GM18502 (cell line): ENCODE data around the gene SLC6A1.

Source experiments
- ATAC-seq: cut with Tn5 transposase; IDR thresholded peaks from one replicate; pipeline ENCODE4 v1.9.1; 2021; ENCODE audit warnings: mild to moderate bottlenecking; ENCODE audit not compliant: unreplicated experiment, poor library complexity

Gene SLC6A1

DNA sequence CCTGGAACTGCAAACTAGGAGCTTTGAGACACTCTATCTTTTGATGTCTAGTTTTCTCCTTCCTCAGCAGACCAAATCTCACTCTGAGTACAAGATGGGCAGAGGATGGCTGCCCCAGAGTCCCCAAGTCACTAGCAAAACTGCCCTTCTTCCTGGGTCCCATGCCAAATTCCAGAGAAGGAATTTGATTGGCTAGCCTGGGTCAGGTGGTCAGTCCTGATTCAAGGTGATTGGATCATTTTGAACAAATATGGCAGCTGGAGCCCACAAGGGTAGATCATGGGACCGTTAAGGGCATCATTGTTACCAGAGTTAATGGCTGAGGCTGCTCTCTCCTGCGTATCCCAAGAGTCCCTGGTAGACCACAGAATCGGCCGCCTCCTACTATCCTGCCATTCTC is 21.7 kb downstream of the SLC6A1 start:
- ATAC-seq: no peak

DNA sequence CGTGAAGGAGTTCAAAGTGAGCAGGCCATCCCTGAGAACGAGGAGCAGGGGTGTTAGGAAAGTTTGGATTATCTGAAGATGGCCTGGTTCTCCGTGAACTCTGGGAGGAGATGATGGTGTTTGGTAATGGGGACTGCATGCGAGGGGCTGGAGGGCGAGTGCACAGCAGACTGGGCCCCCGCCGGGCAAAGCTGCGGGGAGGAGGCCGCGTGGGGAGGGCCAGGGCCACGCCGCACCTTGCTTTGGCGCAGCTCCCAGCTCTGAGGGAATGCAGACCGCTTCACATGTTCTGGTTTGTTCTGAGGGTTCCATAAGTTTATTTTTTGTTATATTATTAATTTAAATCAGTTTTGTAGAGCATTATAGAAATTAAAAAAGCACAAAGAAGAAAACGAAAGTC is 22.2 kb downstream of the SLC6A1 start:
- ATAC-seq: no peak

DNA sequence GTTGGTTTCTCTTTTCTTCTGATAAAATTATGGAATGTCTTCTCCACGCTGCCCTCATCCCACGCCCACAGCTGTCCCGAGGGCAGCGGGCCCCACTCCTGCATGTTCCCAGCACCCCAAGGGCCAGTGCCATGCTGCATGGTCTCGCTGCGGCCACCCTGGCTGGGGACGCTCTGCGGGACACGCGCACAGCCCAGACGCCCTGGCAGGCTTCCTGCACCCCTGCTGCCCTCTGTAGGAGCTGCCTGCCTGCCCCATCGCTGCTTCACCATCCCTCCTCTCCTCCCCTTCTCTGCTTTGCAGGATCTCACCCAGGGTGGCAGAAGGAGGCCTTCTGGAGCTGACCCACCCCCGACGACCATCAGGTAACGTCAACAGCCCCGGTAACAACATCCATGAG is 22.8 kb downstream of the SLC6A1 start:
- ATAC-seq: no peak

DNA sequence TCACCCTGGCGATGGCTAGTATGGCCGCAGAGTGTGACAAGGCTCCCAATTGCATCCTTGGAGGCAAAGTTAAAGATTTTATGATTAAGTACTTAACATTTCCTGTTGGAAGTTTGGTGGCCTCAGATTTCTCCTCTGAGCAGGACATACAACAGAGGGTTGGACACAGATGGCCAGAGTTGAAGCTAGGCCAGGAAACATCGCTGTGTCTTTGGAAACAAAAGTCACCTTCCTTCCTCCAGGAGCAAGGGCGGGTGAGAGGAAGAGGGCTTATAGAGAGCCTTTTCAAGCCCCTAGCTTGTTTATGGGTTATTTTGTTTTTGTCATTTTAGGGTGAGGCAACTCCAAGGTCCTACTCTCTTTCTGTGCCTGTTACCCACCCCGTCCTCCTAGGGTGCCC is 24.2 kb downstream of the SLC6A1 start:
- ATAC-seq: no peak

DNA sequence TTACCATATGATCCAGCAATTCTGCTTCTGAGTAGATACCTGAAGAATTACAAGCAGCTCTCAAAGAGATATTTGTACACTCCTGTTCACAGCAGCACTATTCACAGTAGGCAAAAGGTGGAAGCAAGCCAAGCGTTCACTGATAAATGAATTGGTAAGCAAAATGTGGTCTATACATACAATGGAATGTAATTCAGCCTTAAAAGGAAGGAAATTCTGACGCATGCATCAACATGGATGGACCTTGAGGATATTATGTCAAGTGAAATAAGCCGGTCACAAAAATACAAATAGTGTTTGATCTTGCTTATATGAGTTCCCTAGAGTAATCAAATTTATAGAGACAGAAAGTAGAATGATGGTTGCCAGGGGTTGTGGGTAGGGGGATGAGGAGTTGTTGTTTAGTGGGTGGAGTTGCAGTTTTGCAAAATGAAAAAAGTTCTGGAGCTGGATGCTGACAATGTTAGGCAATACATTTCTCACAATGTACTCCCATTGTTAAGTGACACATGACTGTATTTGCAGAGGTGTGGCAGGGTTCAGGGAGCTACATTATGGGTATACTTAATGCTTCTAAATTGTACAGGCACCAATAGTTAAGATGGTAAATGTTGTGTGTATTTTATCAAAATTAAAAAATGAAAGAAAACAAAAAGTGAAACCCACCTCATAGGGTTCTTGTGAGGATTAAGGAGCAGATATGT is 26.7 kb downstream of the SLC6A1 start:
- no peak for ATAC-seq

DNA sequence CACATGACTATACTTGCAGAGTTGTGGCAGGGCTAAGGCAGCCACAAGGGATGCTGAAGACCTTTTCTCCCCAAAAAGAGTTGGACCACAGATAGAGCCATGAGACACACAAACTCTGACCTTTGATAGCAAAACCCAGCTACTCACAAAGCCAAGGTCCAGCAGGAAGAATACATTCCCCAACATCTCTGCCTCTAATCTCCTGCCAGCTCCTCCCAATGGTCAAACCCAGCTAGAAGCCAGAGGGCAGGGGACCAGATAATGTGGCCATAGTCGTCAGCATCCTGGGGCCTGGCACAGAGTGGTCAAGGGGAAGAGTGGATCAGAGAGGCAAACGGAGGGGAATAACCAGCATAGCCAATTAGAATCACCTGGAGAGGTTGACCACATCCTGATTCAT is 28.2 kb downstream of the SLC6A1 start:
- ATAC-seq: no peak

DNA sequence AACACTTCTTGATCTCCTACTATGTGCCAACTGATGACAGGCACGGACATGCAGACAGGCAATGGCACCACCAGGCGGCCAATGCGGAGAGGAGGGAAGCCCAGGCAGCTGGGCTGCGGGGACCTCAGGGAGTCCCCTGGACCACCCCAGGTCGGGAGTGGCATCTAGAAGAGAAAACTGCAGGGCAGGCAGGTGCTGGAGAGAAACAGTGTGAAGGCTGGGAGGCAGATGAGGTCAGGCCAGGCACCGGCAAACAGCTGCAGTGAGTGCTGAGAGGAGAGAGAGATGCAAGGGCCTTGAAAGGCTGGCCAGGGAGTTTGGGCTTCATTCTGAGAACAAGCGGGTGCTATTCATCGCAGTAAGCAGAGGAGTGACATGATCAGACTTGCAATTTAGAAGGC is 29.1 kb downstream of the SLC6A1 start:
- ATAC-seq: no peak

DNA sequence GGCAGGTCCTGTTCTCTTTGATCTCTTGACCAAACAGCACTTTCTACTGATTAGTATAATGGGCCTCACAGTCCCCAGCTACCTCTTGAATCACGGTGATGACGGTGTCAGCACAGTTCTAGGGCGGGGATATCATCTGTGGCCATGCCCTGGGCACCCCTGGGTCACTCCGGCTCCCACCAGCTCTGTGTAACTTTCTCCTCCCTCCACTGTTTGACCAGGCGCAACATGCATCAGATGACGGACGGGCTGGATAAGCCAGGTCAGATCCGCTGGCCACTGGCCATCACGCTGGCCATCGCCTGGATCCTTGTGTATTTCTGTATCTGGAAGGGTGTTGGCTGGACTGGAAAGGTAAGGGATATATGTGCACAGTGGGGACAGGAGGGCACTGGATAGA is 29.6 kb downstream of the SLC6A1 start:
- ATAC-seq: no peak

DNA sequence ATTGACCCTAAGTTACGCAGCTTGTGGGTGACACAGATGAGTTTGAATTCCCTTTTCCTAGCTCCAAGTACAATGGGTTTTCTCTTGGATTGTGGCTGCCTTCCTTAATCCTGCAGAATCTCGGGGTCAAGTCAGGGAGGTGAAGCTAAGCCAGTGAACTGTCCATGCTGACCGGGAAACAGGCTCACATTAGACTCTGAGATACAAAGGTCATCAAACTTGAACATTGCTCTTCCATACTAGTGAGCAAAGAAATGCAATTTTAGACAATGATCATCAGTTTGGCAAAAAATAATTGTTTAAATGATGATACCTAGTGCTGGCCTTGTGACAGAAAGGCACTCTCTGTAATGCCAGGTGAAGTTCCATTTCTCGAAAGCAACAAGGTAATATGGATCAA is 31.6 kb downstream of the SLC6A1 start:
- ATAC-seq: no peak

DNA sequence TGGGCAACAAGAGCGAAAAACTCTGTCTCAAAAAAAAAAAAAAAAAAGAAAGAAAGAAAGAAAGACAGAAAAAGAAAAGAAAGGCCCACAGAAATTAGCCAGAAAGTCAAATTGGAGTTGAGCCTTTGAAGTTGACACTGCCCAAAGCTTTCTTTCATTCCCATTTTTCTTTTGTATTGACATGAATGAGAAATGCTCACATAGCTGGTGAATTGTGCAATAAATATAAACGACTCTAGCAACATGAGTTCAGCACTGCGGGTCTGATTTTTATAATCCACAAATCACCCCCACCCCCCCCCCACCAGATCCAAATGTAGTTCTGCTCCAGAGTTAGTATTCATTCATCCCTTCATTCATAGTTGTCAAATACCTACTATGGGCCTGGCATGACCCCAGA is 37.4 kb downstream of the SLC6A1 start:
- no peak for ATAC-seq

DNA sequence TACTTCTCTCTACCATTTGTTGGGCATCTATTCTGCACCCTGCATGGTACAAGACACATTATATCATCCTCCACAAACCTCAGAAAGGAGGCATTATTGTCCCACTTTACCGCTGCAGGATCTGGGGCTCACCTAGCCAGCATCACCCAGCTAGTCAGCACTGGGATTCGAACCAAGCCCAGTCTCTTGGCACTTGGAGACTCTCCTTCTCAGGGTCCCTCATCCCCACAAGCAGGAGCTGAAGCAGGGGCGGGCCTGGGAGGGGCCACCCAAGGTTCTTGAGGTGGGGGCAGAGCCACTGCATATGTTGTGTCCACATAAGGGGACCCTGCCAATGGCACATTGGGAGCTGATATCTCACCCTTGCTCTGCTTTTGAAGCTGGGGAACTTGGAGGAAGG is 41.3 kb downstream of the SLC6A1 start:
- ATAC-seq: no peak

DNA sequence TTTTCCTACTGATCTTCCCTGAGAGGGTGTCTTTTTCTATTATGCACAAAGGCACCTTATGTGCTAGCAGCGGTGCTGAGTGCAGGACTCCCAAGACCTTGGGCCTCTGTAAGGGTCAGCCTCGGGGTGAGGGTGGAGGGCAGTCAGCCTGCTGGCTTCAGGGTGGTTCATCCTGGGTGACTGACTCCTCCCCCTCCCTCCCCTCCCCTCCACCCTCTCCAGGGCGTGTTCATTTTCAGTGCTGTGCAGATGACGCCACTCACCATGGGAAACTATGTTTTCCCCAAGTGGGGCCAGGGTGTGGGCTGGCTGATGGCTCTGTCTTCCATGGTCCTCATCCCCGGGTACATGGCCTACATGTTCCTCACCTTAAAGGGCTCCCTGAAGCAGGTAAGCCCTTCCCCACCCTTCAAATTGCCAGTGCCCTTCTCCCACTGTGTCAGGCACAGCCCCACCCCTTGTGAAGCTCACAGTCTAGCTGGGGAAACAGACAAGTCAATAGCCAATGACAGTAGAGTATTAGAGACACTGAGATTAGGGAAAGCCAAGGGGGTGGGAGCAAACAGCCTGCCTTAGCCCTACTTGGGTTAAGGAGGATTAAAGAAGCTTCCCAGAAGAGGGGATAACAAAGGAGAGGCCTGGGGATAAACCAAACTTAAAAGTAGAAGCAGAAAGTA is 41.9 kb downstream of the SLC6A1 start:
- ATAC-seq: no peak

DNA sequence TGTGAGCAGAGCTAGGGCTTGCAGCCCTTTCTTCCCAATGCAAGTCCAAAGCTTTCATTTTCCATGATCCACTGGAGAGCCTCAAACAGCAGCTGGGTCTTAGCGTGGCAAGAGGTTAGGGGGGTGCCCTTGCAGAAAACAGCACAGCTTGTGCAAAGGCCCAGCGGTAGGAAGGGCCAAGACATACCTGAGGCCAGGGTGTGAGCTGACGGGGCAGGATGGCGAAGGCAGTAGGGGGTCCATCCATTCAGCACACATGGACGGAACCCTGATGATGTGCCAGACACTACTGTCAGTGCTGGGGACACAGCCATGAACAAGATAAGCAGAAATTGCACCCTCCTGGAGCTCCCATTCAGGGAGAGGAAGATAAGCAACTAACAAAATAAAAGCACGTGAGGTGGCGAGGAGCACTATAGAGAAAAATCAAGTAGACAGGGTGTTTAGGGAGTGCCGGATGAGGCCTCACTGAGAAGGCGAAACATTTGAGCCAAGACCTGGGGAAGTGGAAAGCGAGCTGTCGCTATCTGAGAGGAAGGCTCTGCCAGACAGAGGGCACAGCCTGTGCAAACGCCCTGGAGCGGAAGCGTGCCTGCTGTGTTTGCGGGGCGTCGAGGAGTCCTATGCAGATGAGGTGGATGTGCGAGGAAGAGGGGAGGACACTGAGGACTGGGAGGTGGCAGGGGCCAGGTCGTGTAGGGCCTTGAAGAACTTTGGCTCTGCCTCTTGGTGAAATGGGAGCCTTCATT is 43.4 kb downstream of the SLC6A1 start:
- no peak for ATAC-seq

DNA sequence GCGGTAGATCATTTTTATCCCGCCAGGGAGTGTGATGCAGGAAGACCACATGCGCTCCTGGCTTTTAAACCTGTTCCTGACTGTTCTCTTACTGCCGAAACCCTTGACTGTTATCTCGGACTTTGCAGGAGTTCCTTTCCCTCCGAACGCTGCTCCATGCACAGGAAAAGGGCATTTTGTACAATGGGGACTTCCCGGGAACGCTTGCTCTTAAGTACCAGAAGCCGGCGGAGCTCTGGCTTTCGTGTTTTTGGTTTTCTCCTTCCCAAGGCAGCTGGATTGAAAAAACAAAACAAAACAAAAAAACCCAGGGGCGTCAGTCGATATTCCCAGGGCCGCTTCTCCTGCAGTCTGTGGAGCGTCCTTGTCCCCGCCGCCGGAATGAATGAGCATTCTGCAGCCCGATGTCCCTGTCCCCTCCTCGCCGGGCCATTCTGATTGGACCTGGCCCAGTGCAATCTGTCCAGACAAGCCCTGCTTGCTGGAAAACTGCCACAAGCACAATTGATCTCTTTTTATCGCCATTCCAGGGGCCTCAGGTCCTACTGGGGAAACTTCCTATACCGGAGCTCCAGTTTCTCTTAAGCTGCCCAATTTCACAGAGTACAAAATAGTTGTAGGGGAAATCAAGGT is 44.8 kb downstream of the SLC6A1 start:
- ATAC-seq: no peak

DNA sequence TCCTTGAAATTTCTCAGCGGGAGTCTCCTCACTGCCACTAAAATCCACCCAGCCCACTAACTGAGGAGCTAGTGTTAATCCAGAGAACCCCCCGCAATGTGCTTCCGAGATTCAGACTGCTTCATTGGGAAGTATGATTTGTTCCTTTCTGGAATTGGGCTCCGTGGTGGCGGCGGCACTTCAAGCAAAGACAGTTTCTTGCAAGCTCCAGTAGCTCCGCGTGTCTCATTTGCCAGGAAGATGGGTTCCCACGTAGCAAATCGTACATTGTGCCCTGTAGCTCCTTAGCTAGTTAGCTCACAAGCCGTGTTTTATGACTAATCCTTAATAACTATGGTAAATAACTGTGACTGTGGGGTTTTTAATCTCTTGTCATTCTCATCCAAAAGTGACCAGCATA is 45.4 kb downstream of the SLC6A1 start:
- ATAC-seq: no peak

DNA sequence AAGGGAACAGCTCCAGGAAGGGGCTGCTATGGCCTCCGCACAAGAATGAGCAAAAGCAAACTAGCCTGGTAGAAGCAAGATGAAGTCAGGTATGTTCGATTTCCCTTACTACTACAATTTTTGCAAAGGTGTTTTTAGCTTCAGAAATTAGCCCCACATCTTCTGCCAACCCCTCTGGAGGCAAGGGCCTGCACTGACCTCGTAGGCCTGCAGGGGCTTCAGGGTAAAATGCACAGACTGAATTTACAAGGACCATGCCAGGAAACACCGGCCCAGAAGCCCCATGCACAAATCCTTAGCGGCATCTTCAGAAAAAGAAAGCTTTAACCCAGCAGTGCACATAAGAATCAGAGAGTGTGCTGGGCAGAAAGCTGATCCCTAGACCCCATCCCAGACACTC is 53.0 kb downstream of the SLC6A1 start:
- ATAC-seq: no peak

DNA sequence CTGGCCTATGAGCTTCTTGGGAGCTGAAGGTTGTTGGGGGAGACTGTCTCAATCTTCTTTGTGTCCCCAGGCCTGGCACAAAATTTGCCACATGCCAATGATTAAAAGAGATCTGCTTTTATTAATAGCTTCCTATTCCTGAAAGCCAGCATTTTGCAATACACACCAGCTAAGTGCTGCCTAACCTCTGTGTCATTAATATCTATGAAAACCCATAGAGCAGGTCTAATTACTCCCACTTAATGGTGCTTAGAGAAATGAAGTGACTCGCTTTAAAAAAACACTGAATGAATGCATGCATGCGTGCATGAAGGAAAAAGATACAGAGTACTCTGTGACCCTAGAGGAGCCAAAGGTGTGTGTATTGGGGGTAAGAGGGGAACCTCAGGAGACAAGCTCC is 55.0 kb downstream of the SLC6A1 start:
- ATAC-seq: no peak

DNA sequence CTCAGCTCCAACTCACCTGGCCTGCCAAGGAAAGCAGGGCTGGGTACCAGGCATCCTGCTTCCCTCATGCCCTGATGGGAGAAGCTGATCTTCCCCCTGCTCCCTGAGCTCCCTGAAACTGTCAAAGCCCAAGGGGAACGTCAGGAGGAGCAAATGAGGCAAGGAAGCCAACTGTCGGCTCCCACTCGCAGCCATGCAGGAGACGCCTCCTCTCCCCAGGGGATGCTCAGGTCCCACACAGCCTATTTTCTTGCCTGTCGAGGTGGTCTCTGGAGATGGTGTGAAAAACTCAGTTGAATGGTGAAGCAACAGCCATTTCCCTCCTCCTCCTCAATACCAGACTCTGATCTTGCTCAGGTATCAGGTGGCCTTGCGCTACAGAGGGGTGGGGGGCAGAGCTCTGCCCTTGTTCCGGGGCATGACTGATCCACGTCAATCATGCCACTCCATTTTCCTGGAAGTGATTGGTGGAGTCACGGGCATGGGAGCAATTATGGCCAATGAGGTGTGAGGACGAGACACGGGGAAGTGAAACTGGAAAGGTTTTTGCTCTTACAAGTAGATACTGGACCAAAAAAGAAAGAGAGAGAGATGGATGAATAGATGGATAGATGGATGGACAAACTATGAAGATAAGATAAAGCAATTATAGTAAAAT is 58.2 kb downstream of the SLC6A1 start:
- ATAC-seq: no peak

DNA sequence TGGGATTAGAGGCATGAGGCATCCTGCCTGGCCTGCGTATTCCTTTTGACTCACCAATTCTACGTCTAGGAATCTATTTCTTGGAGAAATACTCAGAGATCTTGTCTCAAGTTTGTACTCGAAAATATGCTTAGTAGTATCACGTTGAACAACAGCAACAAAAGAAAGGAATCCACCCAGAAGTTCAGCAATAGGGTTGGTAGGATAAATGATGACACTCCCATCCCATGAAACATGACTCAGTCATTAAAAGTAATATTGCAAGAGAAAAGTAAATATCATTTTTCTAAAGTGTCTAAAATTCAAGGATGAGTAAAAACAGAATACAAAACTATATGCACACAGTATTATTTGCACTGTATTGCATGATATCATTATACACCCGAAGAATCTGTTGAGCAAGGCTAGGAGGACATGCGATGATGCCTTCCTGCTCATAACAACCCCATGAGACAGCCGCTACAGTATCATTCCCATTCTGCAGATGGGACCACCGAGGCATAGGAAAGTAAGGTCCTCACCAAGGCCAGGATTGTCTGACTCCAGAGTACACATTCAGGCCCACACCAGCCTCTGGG is 61.5 kb downstream of the SLC6A1 start:
- no peak for ATAC-seq

DNA sequence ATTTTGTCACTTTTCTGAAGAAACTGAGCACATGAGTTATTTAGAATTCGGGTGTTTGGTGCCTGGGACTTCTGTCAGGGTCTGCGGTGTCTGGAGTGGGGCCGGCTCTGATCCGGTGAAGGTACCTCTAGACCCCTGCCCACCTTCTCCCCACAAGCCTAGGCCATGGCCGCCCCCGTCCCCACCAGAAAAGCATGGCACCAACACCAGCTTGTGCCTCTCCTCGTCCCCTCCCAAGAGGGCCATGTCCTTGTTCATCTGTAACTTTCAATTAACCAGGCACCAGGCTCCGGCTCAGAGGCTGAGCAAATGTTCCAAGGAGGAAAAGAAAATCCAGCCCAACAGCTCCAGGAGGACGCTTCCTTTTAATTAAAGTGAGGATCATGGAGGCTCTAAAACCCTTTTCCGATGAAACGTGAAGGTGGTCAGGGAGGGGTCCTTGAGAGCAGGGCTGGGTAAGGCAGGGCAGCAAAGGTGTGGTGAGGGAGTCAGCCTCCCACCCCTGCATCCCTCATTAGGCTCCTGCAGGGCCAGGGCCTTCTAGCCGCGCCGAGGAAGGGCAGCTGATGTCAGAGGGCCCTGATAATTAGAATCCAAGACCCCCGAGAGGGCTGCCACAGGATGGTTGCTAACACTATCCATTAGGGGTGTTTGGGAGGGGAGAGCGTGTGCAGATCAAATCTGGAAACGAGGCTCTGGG is 62.3 kb downstream of the SLC6A1 start:
- no peak for ATAC-seq
